ENCODE results near the gene NCBP3. TPM values are rescaled to one million over a fixed set of nuclear protein-coding genes. Genes with fewer than 3 reads are reported as not detected.
A peak's percentile ranks its signal among the peaks of the same experiment; 100 is the strongest.

NCBP3 gene
- total RNA-seq, 1 experiment from 2014 or later, result 28.1 TPM

GRCh38 chr17:3759597-3760216 is 86.3 kb downstream of the NCBP3 start:
- Histone ChIP-seq H3K9me3 (ENCODE audit: control insufficient read depth, insufficient read depth, low read depth, low read length) (peaks cover 6% of the 10 kb centered on the region; the same call in 1 of the 2 replicates), H3K27me3 (ENCODE audit: control insufficient read depth, insufficient read depth, low read length) (no peaks in the 10 kb centered on the region), H3K4me1 (ENCODE audit: control insufficient read depth, insufficient read depth, low read length) (no peaks in the 10 kb centered on the region), H3K27ac (ENCODE audit: low read length) (no peak overlapping the region), H3K4me3 (ENCODE audit: low read depth in 2 of 2, low read length in 2 of 2) (no peak overlapping the region), H3K36me3 (ENCODE audit: control insufficient read depth, insufficient read depth, low read length) (no peaks in the 10 kb centered on the region)
- intact Hi-C loops (cut with micrococcal nuclease; ENCODE audit: unreplicated experiment) (no loop called here), in situ Hi-C loops (cut with HindIII; ENCODE audit: low pct_unique_long_range_greater_than_20kb, low sequenced_read_pairs) (no loop called here)
- ChIA-PET POLR2A (no interaction called here), CTCF (interaction anchor here (0.5 to 0.6 kb wide), 2 partner anchors 33 to 92 kb away, joined by 3 to 4 read pairs; no protein-coding TSS in a partner anchor)
- ATAC-seq (no peak), DNase-seq (ENCODE audit: low read depth, low spot score) (no peak)
- TF ChIP-seq SIN3A (IDR thresholded peaks at IDR 0.05; ENCODE audit: borderline replicate concordance, insufficient read depth, low read depth, low read length) (no peak), POLR2AphosphoS5 (IDR thresholded peaks at IDR 0.05; ENCODE audit: low read depth, low read length) (no peak), TCF7L2 (IDR thresholded peaks at IDR 0.05; ENCODE audit: low read depth, low read length) (no peak), REST (IDR thresholded peaks at IDR 0.05; ENCODE audit: insufficient read depth in 1 of 2, low read depth in 2 of 2, low read length in 1 of 2) (no peak)
- TF ChIP-seq, protein P1, sequence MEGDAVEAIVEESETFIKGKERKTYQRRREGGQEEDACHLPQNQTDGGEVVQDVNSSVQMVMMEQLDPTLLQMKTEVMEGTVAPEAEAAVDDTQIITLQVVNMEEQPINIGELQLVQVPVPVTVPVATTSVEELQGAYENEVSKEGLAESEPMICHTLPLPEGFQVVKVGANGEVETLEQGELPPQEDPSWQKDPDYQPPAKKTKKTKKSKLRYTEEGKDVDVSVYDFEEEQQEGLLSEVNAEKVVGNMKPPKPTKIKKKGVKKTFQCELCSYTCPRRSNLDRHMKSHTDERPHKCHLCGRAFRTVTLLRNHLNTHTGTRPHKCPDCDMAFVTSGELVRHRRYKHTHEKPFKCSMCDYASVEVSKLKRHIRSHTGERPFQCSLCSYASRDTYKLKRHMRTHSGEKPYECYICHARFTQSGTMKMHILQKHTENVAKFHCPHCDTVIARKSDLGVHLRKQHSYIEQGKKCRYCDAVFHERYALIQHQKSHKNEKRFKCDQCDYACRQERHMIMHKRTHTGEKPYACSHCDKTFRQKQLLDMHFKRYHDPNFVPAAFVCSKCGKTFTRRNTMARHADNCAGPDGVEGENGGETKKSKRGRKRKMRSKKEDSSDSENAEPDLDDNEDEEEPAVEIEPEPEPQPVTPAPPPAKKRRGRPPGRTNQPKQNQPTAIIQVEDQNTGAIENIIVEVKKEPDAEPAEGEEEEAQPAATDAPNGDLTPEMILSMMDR (IDR thresholded peaks at IDR 0.05), result no peak
- BruUV-seq (replicated peaks), result no TSS peak

GRCh38 chr17:3755335-3756030 is 90.6 kb downstream of the NCBP3 start:
- BruUV-seq (replicated peaks), result no TSS peak
- POLR2A ChIA-PET, result interaction anchor here (0.5 kb wide), 1 partner anchor 821 kb away, joined by 3 read pairs; no protein-coding TSS in a partner anchor
- Histone ChIP-seq H3K27me3 (ENCODE audit: control insufficient read depth, insufficient read depth, low read length) (no peaks in the 10 kb centered on the region), H3K27ac (ENCODE audit: low read length) (no peak overlapping the region), H3K4me1 (ENCODE audit: control insufficient read depth, insufficient read depth, low read length) (no peaks in the 10 kb centered on the region), H3K4me3 (ENCODE audit: low read depth in 2 of 2, low read length in 2 of 2) (peak overlapping the region; percentile 9 to 24; a peak in 1 of 4 replicates), H3K9me3 (ENCODE audit: control insufficient read depth, insufficient read depth, low read depth, low read length) (peaks cover 6% of the 10 kb centered on the region; the same call in 1 of the 2 replicates), H3K36me3 (ENCODE audit: control insufficient read depth, insufficient read depth, low read length) (no peaks in the 10 kb centered on the region)
- DNase-seq (ENCODE audit: low read depth, low spot score), result no peak
- TF ChIP-seq TCF7L2 (IDR thresholded peaks at IDR 0.05; ENCODE audit: low read depth, low read length), result no peak
- TF ChIP-seq, protein P1 (IDR thresholded peaks at IDR 0.05), result no peak
- TF ChIP-seq POLR2AphosphoS5 (IDR thresholded peaks at IDR 0.05; ENCODE audit: low read depth, low read length), result no peak
- no peak for TF ChIP-seq REST (IDR thresholded peaks at IDR 0.05; ENCODE audit: insufficient read depth in 1 of 2, low read depth in 2 of 2, low read length in 1 of 2)
- TF ChIP-seq SIN3A (IDR thresholded peaks at IDR 0.05; ENCODE audit: borderline replicate concordance, insufficient read depth, low read depth, low read length), result no peak
- ATAC-seq, result peak; percentile 62
- in situ Hi-C loops (cut with HindIII; ENCODE audit: low pct_unique_long_range_greater_than_20kb, low sequenced_read_pairs) (no loop called here), intact Hi-C loops (cut with micrococcal nuclease; ENCODE audit: unreplicated experiment) (no loop called here)
- CTCF ChIA-PET, result interaction anchor here (0.7 to 1.2 kb wide), 2 partner anchors 18 to 52 kb away, joined by 3 to 9 read pairs; no protein-coding TSS in a partner anchor

Data from Panc1 (cell line).